DND-41 (cell line): Measurements from ENCODE around the gene RDH5.

Experiments used
- CTCF ChIP-seq: IDR thresholded peaks from 2 replicates; pipeline ENCODE4 v1.5.1; 2012; ENCODE audit warnings: borderline replicate concordance, low read length, moderate library complexity, mild to moderate bottlenecking; ENCODE audit not compliant: poor library complexity, severe bottlenecking; ENCODE audit errors: extremely low read depth
- EZH2 ChIP-seq: IDR thresholded peaks from 3 replicates; pipeline ENCODE4 v1.6.1; 2012; ENCODE audit warnings: borderline replicate concordance, low read depth, mild to moderate bottlenecking, moderate library complexity, low read length, inconsistent platforms; ENCODE audit not compliant: severe bottlenecking

DNA sequence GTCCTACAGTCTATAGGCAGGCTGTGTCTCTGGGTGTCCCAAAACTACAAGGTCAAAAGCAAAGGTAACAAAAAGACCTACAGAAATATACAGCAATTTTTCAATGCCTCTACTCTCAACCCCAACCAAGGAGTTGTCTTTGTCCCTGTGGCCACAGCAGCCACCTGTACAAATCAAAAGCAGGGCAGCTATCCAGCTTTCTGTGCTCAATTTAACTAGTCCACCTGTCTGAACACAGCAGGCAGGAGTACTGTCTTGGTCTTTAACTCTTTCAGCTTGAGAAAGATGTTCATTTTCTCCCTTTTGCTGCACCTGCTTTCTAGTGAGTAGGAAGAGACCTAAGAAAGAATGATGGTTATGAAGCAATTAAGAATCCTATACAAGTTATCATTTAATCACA is 42.5 kb downstream of the RDH5 start:
- TF ChIP-seq CTCF (no peak), EZH2 (no peak)
